ENCODE measurements around the gene HDAC7. TPM values are rescaled to one million over a fixed set of nuclear protein-coding genes. Genes with fewer than 3 reads are reported as not detected.

Gene HDAC7
- total RNA-seq: 100 to 1,000 TPM; 160 to 165 TPM
- polyA plus RNA-seq: 10 to 100 TPM; 10.2 to 30.5 (median 14.3) TPM
- total RNA-seq: 158 to 428 (median 259) reads per million in 6 experiments

GRCh38 chr12:47819896-47820630 is at the start of gene HDAC7:
Gene HDAC7, minus strand, starts transcription at chr12:47819903. Its CDS starts 118 bp downstream, at chr12:47819785.
- ATAC-seq: peak; percentile 64 to 66
- peak within 1 kb of the TSS; percentile 90 to 99 (median 95) for H3K4me3 Mint-ChIP-seq

GRCh38 chr12:47868552-47869031 is 48.9 kb upstream of the HDAC7 start:
- POLR2A ChIA-PET: no interaction called here
- H3K4me1 Mint-ChIP-seq: peaks cover 0 to 26% (median 0%) of the 10 kb centered on the region in 4 donors
- no peak overlapping the region for H3K4me3 Mint-ChIP-seq
- H3K27me3 Mint-ChIP-seq: no peaks in the 10 kb centered on the region
- no peaks in the 10 kb centered on the region for H3K9me3 Mint-ChIP-seq
- no peak overlapping the region for H3K27ac Mint-ChIP-seq
- H3K36me3 Mint-ChIP-seq: no peaks in the 10 kb centered on the region
- ATAC-seq: no peak
- DNase-seq: no peak

More at GRCh38 chr12:47819896-47820630, at the start of gene HDAC7:
- Mint-ChIP-seq H3K27me3 (no peaks in the 10 kb centered on the region), H3K9me3 (no peaks in the 10 kb centered on the region), H3K27ac (peak within 1 kb of the TSS; percentile 94 to 99 (median 98)), H3K36me3 (peaks cover 0 to 6% (median 1%) of the 10 kb centered on the region in 3 donors), H3K4me1 (peaks cover 59 to 90% (median 82%) of the 10 kb centered on the region in 4 donors)
- DNase-seq: peak; percentile 47 to 84 (median 62)
- POLR2A ChIA-PET: interaction anchor here (0.7 to 22.6 kb wide), 10 partner anchors 9 to 114 kb away, joined by 3 to 514 read pairs (median 4); partner anchors contain the start of gene RPAP3

GRCh38 chr12:47868041-47868440 is 48.3 kb upstream of the HDAC7 start:
- H3K9me3 Mint-ChIP-seq: no peaks in the 10 kb centered on the region
- POLR2A ChIA-PET: no interaction called here
- peaks cover 0 to 26% (median 0%) of the 10 kb centered on the region in 4 donors for H3K4me1 Mint-ChIP-seq
- no peak overlapping the region for H3K27ac Mint-ChIP-seq
- DNase-seq (no peak), ATAC-seq (no peak)
- no peak overlapping the region for H3K4me3 Mint-ChIP-seq
- H3K36me3 Mint-ChIP-seq: no peaks in the 10 kb centered on the region
- H3K27me3 Mint-ChIP-seq: no peaks in the 10 kb centered on the region

GRCh38 chr12:47867495-47867941 is 47.8 kb upstream of the HDAC7 start:
- Mint-ChIP-seq H3K4me1 (peaks cover 0 to 26% (median 0%) of the 10 kb centered on the region in 4 donors), H3K36me3 (no peaks in the 10 kb centered on the region)

GRCh38 chr12:47864646-47865235 is 45.0 kb upstream of the HDAC7 start:
- Mint-ChIP-seq H3K4me3 (no peak overlapping the region), H3K9me3 (no peaks in the 10 kb centered on the region), H3K4me1 (peaks cover 0 to 14% (median 0%) of the 10 kb centered on the region in 4 donors), H3K27ac (no peak overlapping the region), H3K27me3 (no peaks in the 10 kb centered on the region), H3K36me3 (no peaks in the 10 kb centered on the region)
- DNase-seq (no peak), ATAC-seq (no peak)
- POLR2A ChIA-PET: no interaction called here

More at GRCh38 chr12:47867495-47867941, 47.8 kb upstream of the HDAC7 start:
- Mint-ChIP-seq H3K4me3 (no peak overlapping the region), H3K27me3 (no peaks in the 10 kb centered on the region), H3K9me3 (no peaks in the 10 kb centered on the region), H3K27ac (no peak overlapping the region)
- DNase-seq (no peak), ATAC-seq (no peak)
- POLR2A ChIA-PET: no interaction called here

- Mint-ChIP-seq H3K27ac (no peak overlapping the region), H3K36me3 (no peaks in the 10 kb centered on the region), H3K4me3 (no peak overlapping the region), H3K4me1 (peaks cover 0 to 13% (median 1%) of the 10 kb centered on the region in 4 donors), H3K27me3 (no peaks in the 10 kb centered on the region), H3K9me3 (no peaks in the 10 kb centered on the region)
- no peak for DNase-seq
- no peak for ATAC-seq
- POLR2A ChIA-PET: no interaction called here
Measured at GRCh38 chr12:47863985-47864384, 44.3 kb upstream of the HDAC7 start.

GRCh38 chr12:47863467-47863866 is 43.8 kb upstream of the HDAC7 start:
- H3K4me3 Mint-ChIP-seq: no peak overlapping the region
- H3K36me3 Mint-ChIP-seq: no peaks in the 10 kb centered on the region
- peaks cover 0 to 9% (median 1%) of the 10 kb centered on the region in 4 donors for H3K4me1 Mint-ChIP-seq
- DNase-seq (no peak), ATAC-seq (no peak)
- POLR2A ChIA-PET: no interaction called here
- H3K27ac Mint-ChIP-seq: no peak overlapping the region
- H3K27me3 Mint-ChIP-seq: no peaks in the 10 kb centered on the region
- H3K9me3 Mint-ChIP-seq: no peaks in the 10 kb centered on the region

GRCh38 chr12:47862881-47863280 is 43.2 kb upstream of the HDAC7 start:
- DNase-seq: no peak
- Mint-ChIP-seq H3K27me3 (no peaks in the 10 kb centered on the region), H3K27ac (no peak overlapping the region), H3K36me3 (no peaks in the 10 kb centered on the region), H3K4me3 (no peak overlapping the region), H3K9me3 (no peaks in the 10 kb centered on the region), H3K4me1 (peaks cover 0 to 6% (median 1%) of the 10 kb centered on the region in 4 donors)
- POLR2A ChIA-PET: no interaction called here
- ATAC-seq: no peak

- DNase-seq: no peak
- H3K36me3 Mint-ChIP-seq: no peaks in the 10 kb centered on the region
- POLR2A ChIA-PET: no interaction called here
- no peak overlapping the region for H3K4me3 Mint-ChIP-seq
- no peaks in the 10 kb centered on the region for H3K27me3 Mint-ChIP-seq
- peaks cover 0 to 2% (median 0%) of the 10 kb centered on the region in 4 donors for H3K4me1 Mint-ChIP-seq
- H3K27ac Mint-ChIP-seq: no peak overlapping the region
- ATAC-seq: no peak
- no peaks in the 10 kb centered on the region for H3K9me3 Mint-ChIP-seq
Measured at GRCh38 chr12:47862167-47862750, 42.6 kb upstream of the HDAC7 start.

GRCh38 chr12:47860873-47861272 is 41.2 kb upstream of the HDAC7 start:
- H3K27ac Mint-ChIP-seq: no peak overlapping the region

GRCh38 chr12:47860279-47860841 is 40.7 kb upstream of the HDAC7 start:
- no peak overlapping the region for H3K27ac Mint-ChIP-seq
- no peaks in the 10 kb centered on the region for H3K27me3 Mint-ChIP-seq

More at GRCh38 chr12:47860873-47861272, 41.2 kb upstream of the HDAC7 start:
- Mint-ChIP-seq H3K4me1 (peaks cover 0 to 2% (median 0%) of the 10 kb centered on the region in 4 donors), H3K27me3 (no peaks in the 10 kb centered on the region), H3K36me3 (no peaks in the 10 kb centered on the region), H3K9me3 (no peaks in the 10 kb centered on the region), H3K4me3 (no peak overlapping the region)
- no peak for DNase-seq
- POLR2A ChIA-PET: interaction anchor here (0.5 kb wide), 1 partner anchor 10 kb away, joined by 3 read pairs; no protein-coding TSS in a partner anchor
- no peak for ATAC-seq

GRCh38 chr12:47858511-47859266 is 39.0 kb upstream of the HDAC7 start:
- Mint-ChIP-seq H3K9me3 (no peaks in the 10 kb centered on the region), H3K27me3 (no peaks in the 10 kb centered on the region), H3K4me3 (no peak overlapping the region), H3K27ac (no peak overlapping the region), H3K36me3 (no peaks in the 10 kb centered on the region), H3K4me1 (peaks cover 0 to 2% (median 0%) of the 10 kb centered on the region in 4 donors)
- no peak for ATAC-seq
- DNase-seq: no peak
- POLR2A ChIA-PET: interaction anchor here (0.6 kb wide), 1 partner anchor 472 kb away, joined by 4 read pairs; no protein-coding TSS in a partner anchor

More at GRCh38 chr12:47860279-47860841, 40.7 kb upstream of the HDAC7 start:
- ATAC-seq: no peak
- no peaks in the 10 kb centered on the region for H3K36me3 Mint-ChIP-seq
- H3K4me1 Mint-ChIP-seq: peaks cover 0 to 2% (median 0%) of the 10 kb centered on the region in 4 donors
- POLR2A ChIA-PET: no interaction called here
- H3K4me3 Mint-ChIP-seq: no peak overlapping the region
- no peaks in the 10 kb centered on the region for H3K9me3 Mint-ChIP-seq
- no peak for DNase-seq
